ENCODE results near the gene DYNC2LI1.

- no peak for TF ChIP-seq BCL3 (IDR thresholded peaks at IDR 0.05)
- TF ChIP-seq NFE2L2 (conservative IDR thresholded peaks at IDR 0.05; ENCODE audit: low read length), result no peak
- TF ChIP-seq CTCF (IDR thresholded peaks at IDR 0.05), result no peak
- TF ChIP-seq POLR2A (IDR thresholded peaks at IDR 0.05; ENCODE audit: low read length), result no peak
- TF ChIP-seq MAZ (IDR thresholded peaks at IDR 0.05; ENCODE audit: borderline replicate concordance, low read depth, low read length), result no peak
- no peak for TF ChIP-seq CEBPB (IDR thresholded peaks at IDR 0.05)
- TF ChIP-seq SMC3 (IDR thresholded peaks at IDR 0.05), result no peak
- no peak for TF ChIP-seq EHMT2 (IDR thresholded peaks at IDR 0.05; ENCODE audit: low read depth)
- TF ChIP-seq JUN (IDR thresholded peaks at IDR 0.05), result no peak
These were observed 27.1 kb downstream of the DYNC2LI1 start for GRCh38 chr2:43800894-43801293.

Measured in A549 (cell line).